Liver (tissue), 9 donors: ENCODE measurements around the gene SLC7A10. TPM values are rescaled to one million over a fixed set of nuclear protein-coding genes. Genes with fewer than 3 reads are reported as not detected.
A peak's percentile ranks its signal among the peaks of the same experiment; 100 is the strongest.

ENCODE experiments used
- DNase-seq: peaks from one replicate; pipeline ENCODE4 v3.0.0-alpha.2; 2017; ENCODE audit warnings: low spot score
- H3K27ac ChIP-seq, 2 donors: one replicate each; pipeline ENCODE4 v1.7.0; 2013; ENCODE audit warnings: inconsistent platforms in 2 of 2, low read length in 2 of 2, control low read depth in 1 of 2, low read depth in 1 of 2, mild to moderate bottlenecking in 1 of 2
- H3K27me3 ChIP-seq, 4 donors: one replicate each; pipeline versions ENCODE4 v1.6.1 to v1.7.0; 2013; ENCODE audit warnings: low read length in 3 of 4, inconsistent platforms in 1 of 4, mild to moderate bottlenecking in 1 of 4, moderate library complexity in 1 of 4; ENCODE audit not compliant: control insufficient read depth in 4 of 4, insufficient read depth in 4 of 4
- H3K36me3 ChIP-seq, 4 donors: one replicate each; pipeline versions ENCODE4 v1.6.1 to v1.7.0; 2013; ENCODE audit warnings: low read length in 3 of 4, mild to moderate bottlenecking in 3 of 4, low read depth in 1 of 4, moderate library complexity in 1 of 4; ENCODE audit not compliant: control insufficient read depth in 4 of 4, insufficient read depth in 3 of 4
- H3K4me1 ChIP-seq, 4 donors: one replicate each; pipeline versions ENCODE4 v1.6.1 to v1.7.0; 2013; ENCODE audit warnings: low read length in 3 of 4, mild to moderate bottlenecking in 3 of 4, moderate library complexity in 1 of 4; ENCODE audit not compliant: control insufficient read depth in 4 of 4, insufficient read depth in 4 of 4
- H3K4me3 ChIP-seq, 3 donors: one replicate each; pipeline versions ENCODE4 v1.6.1 to v1.7.0; 2013; ENCODE audit warnings: low read length in 3 of 3, control low read depth in 1 of 3, low read depth in 1 of 3, mild to moderate bottlenecking in 1 of 3
- H3K9ac ChIP-seq, 2 donors: one replicate each; pipeline ENCODE4 v1.7.0; 2013; ENCODE audit warnings: low read length in 2 of 2, mild to moderate bottlenecking in 2 of 2, moderate library complexity in 2 of 2, control low read depth in 1 of 2, low read depth in 1 of 2
- H3K9me3 ChIP-seq, 4 donors: one replicate each; pipeline versions ENCODE4 v1.6.1 to v1.7.0; 2013; ENCODE audit warnings: low read length in 3 of 4; ENCODE audit not compliant: control insufficient read depth in 4 of 4
- EGR1 ChIP-seq, 2 donors: IDR thresholded peaks; 2 replicates each; pipeline ENCODE4 v1.6.1; 2016 to 2018; ENCODE audit warnings: antibody characterized with exemption in 2 of 2, low read depth in 2 of 2
- FOXA2 ChIP-seq: IDR thresholded peaks from 2 replicates; pipeline ENCODE4 v1.6.1; 2016; ENCODE audit warnings: antibody characterized with exemption
- GABPA ChIP-seq, 2 donors: IDR thresholded peaks in 1 of 2; conservative IDR thresholded peaks in 1 of 2; 2 replicates each; pipeline ENCODE4 v1.6.1; 2016; ENCODE audit warnings: antibody characterized with exemption in 2 of 2, mild to moderate bottlenecking in 1 of 2, moderate library complexity in 1 of 2
- HNF4G ChIP-seq: IDR thresholded peaks from 2 replicates; pipeline ENCODE4 v1.6.1; 2016; ENCODE audit warnings: antibody characterized with exemption
- NR2F2 ChIP-seq: IDR thresholded peaks from 2 replicates; pipeline ENCODE4 v1.6.1; 2016; ENCODE audit warnings: antibody characterized with exemption
- RAD21 ChIP-seq, 2 donors: IDR thresholded peaks; 2 replicates each; pipeline ENCODE4 v1.6.1; 2016; ENCODE audit warnings: antibody characterized with exemption in 2 of 2, mild to moderate bottlenecking in 2 of 2
- RXRA ChIP-seq, 2 donors: IDR thresholded peaks; 2 replicates each; pipeline ENCODE4 v1.6.1; 2017 to 2018; ENCODE audit warnings: antibody characterized with exemption in 2 of 2, mild to moderate bottlenecking in 1 of 2
- SP1 ChIP-seq: IDR thresholded peaks from 2 replicates; pipeline ENCODE4 v1.6.1; 2018; ENCODE audit warnings: antibody characterized with exemption, mild to moderate bottlenecking
- TAF1 ChIP-seq: conservative IDR thresholded peaks from 2 replicates; pipeline ENCODE4 v1.6.1; 2016; ENCODE audit warnings: antibody characterized with exemption, mild to moderate bottlenecking
- YY1 ChIP-seq: IDR thresholded peaks from 2 replicates; pipeline ENCODE4 v1.6.1; 2016; ENCODE audit warnings: antibody characterized with exemption, mild to moderate bottlenecking
- WGBS: extraction: QIAGEN DNeasy Blood & Tissue Kit; methylation state at CpG from one replicate; pipeline ENCODE4 v1.1.7; 2013; 5-methylcytosine and 5-hydroxymethylcytosine counted together
- polyA plus RNA-seq, 2 donors: library from polyadenylated mRNA; stranded (reverse) in 1 of 2; unstranded in 1 of 2; fragments of 200-250 nt in 1 of 2; fragments of >200 nt in 1 of 2; fragmentation: Nextera tagmentation in 1 of 2; extraction: Ambion mirVana in 1 of 2; gene quantifications; one replicate each; pipeline versions ENCODE4 v1.2.1 to v1.2.3, GENCODE V29; 2013 to 2015
- total RNA-seq, 2 donors: library from RNA; depleted of rRNA; stranded (reverse); fragments of >200 nt; gene quantifications; one replicate each; pipeline ENCODE4 v1.2.3, GENCODE V29; 2014
- TF ChIP-seq, protein P1 (sequence below): IDR thresholded peaks from 2 replicates; pipeline ENCODE4 v1.6.1; 2016; ENCODE audit warnings: antibody characterized with exemption
- TF ChIP-seq, protein P2 (sequence below): IDR thresholded peaks from 2 replicates; pipeline ENCODE4 v1.6.1; 2016; ENCODE audit warnings: antibody characterized with exemption
- TF ChIP-seq, protein P3 (sequence below): IDR thresholded peaks from 2 replicates; pipeline ENCODE4 v1.6.1; 2016; ENCODE audit warnings: antibody characterized with exemption
- TF ChIP-seq, protein P4 (sequence below): fragments of 150-350 bp; IDR thresholded peaks from 2 replicates; pipeline ENCODE4 v1.5.1; 2017; ENCODE audit warnings: improper control_type of control experiment, low read depth, low read length; ENCODE audit not compliant: missing input control
- TF ChIP-seq, protein P5 (sequence below): IDR thresholded peaks from 2 replicates; pipeline ENCODE4 v1.6.1; 2016; ENCODE audit warnings: antibody characterized with exemption, mild to moderate bottlenecking
- donor health status: healthy.
- donor health status: healthy.
- donor health status: healthy.
- donor health status: healthy.
- donor health status: healthy.

Gene SLC7A10
- total and polyA plus RNA-seq, 4 donors, result not detected

DNA sequence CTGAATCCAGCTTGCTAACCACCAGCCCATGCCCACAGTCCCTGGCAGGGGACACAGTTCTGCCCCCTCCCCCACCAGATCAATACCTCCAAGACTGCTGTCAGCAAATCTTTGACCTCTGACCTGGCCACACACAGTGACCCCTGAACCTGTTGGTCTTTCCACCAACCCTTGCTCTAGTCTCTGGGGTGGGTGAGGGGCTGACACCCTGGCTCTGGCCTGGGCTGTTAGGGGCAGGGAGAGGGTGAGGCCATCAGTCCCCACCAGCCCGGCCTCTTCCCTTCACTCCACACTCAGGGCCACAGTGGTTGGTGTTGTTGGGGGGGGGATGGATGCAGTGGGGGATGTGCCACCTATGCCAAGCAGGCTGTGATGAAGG is 21.8 kb upstream of the SLC7A10 start (continued):
- TF ChIP-seq, protein P1, sequence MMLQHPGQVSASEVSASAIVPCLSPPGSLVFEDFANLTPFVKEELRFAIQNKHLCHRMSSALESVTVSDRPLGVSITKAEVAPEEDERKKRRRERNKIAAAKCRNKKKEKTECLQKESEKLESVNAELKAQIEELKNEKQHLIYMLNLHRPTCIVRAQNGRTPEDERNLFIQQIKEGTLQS, result no peak
- TF ChIP-seq SP1 (peak; percentile 96), RAD21 (IDR thresholded peaks at IDR 0.05) (peak; percentile 61), RXRA (IDR thresholded peaks at IDR 0.05) (peak; percentile 99 to 100), YY1 (peak; percentile 63), NR2F2 (peak; percentile 98)

DNA sequence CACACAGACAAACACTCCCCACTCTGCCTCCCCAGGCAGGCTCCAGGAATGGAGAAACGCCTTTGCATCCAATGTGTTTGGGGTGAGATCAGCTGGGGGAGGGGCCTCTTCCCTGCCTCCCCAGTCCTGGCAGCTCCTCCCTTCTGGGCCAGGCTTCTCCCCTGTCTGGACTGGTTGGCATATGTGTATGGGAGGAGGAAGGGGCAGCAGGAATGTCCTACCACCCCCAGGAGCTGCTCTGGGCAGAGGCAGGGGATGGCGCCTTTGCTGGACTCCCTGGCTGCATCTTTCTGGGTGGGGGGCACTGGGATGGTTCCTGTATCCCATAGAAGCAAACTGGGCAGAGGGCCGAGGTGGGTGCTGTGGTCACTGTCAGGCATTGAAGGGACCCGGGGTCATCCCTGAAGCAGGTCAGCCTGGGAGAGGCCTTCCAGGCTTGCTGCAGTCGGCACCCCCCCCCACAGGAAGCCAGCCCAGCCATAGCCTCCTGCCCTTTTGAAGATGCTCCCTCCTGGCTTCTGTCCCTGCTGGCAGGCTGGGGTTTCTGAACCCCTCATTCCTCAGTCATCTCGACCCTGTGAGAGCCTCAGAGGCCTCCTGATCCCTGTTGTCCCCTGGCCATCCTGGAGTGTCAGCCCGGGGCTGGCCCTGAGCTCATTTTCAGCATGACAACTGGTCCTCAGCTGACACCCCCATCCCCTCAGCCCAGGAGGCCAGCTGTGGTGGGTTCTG is 21.2 kb upstream of the SLC7A10 start:
- peaks cover 15 to 49% (median 40%) of the 10 kb centered on the region in 4 donors for H3K4me1 ChIP-seq
- no peak overlapping the region for H3K4me3 ChIP-seq
- 32% methylated on average over 7 of the region's 7 CpGs for WGBS
- H3K9me3 ChIP-seq, result peaks cover 0 to 4% (median under 1%) of the 10 kb centered on the region in 4 donors
- no peaks in the 10 kb centered on the region for H3K36me3 ChIP-seq
- no peak overlapping the region for H3K9ac ChIP-seq
- peak; percentile 17 for TF ChIP-seq FOXA2
- TF ChIP-seq EGR1 (IDR thresholded peaks at IDR 0.05; ENCODE audit: low read depth in 2 of 2), result no peak
- TF ChIP-seq RXRA (IDR thresholded peaks at IDR 0.05), result no peak
- no peak for TF ChIP-seq HNF4G
- no peak for TF ChIP-seq GABPA (IDR thresholded peaks at IDR 0.05 in 1 of 2, conservative IDR thresholded peaks at IDR 0.05 in 1 of 2)
- no peak for TF ChIP-seq SP1
- no peak for TF ChIP-seq YY1
- TF ChIP-seq, protein P2, sequence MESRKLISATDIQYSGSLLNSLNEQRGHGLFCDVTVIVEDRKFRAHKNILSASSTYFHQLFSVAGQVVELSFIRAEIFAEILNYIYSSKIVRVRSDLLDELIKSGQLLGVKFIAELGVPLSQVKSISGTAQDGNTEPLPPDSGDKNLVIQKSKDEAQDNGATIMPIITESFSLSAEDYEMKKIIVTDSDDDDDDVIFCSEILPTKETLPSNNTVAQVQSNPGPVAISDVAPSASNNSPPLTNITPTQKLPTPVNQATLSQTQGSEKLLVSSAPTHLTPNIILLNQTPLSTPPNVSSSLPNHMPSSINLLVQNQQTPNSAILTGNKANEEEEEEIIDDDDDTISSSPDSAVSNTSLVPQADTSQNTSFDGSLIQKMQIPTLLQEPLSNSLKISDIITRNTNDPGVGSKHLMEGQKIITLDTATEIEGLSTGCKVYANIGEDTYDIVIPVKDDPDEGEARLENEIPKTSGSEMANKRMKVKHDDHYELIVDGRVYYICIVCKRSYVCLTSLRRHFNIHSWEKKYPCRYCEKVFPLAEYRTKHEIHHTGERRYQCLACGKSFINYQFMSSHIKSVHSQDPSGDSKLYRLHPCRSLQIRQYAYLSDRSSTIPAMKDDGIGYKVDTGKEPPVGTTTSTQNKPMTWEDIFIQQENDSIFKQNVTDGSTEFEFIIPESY, result no peak
- TF ChIP-seq, protein P3, sequence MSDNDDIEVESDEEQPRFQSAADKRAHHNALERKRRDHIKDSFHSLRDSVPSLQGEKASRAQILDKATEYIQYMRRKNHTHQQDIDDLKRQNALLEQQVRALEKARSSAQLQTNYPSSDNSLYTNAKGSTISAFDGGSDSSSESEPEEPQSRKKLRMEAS, result no peak
- TF ChIP-seq, protein P4, sequence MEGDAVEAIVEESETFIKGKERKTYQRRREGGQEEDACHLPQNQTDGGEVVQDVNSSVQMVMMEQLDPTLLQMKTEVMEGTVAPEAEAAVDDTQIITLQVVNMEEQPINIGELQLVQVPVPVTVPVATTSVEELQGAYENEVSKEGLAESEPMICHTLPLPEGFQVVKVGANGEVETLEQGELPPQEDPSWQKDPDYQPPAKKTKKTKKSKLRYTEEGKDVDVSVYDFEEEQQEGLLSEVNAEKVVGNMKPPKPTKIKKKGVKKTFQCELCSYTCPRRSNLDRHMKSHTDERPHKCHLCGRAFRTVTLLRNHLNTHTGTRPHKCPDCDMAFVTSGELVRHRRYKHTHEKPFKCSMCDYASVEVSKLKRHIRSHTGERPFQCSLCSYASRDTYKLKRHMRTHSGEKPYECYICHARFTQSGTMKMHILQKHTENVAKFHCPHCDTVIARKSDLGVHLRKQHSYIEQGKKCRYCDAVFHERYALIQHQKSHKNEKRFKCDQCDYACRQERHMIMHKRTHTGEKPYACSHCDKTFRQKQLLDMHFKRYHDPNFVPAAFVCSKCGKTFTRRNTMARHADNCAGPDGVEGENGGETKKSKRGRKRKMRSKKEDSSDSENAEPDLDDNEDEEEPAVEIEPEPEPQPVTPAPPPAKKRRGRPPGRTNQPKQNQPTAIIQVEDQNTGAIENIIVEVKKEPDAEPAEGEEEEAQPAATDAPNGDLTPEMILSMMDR, result peak; percentile 6
- TF ChIP-seq, protein P5, sequence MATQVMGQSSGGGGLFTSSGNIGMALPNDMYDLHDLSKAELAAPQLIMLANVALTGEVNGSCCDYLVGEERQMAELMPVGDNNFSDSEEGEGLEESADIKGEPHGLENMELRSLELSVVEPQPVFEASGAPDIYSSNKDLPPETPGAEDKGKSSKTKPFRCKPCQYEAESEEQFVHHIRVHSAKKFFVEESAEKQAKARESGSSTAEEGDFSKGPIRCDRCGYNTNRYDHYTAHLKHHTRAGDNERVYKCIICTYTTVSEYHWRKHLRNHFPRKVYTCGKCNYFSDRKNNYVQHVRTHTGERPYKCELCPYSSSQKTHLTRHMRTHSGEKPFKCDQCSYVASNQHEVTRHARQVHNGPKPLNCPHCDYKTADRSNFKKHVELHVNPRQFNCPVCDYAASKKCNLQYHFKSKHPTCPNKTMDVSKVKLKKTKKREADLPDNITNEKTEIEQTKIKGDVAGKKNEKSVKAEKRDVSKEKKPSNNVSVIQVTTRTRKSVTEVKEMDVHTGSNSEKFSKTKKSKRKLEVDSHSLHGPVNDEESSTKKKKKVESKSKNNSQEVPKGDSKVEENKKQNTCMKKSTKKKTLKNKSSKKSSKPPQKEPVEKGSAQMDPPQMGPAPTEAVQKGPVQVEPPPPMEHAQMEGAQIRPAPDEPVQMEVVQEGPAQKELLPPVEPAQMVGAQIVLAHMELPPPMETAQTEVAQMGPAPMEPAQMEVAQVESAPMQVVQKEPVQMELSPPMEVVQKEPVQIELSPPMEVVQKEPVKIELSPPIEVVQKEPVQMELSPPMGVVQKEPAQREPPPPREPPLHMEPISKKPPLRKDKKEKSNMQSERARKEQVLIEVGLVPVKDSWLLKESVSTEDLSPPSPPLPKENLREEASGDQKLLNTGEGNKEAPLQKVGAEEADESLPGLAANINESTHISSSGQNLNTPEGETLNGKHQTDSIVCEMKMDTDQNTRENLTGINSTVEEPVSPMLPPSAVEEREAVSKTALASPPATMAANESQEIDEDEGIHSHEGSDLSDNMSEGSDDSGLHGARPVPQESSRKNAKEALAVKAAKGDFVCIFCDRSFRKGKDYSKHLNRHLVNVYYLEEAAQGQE, result peak; percentile 45
- peak; percentile 28 for TF ChIP-seq TAF1
- peak; percentile 22 to 49 for TF ChIP-seq RAD21 (IDR thresholded peaks at IDR 0.05)
- DNase-seq, result no peak
- H3K27ac ChIP-seq, result peak overlapping the region; percentile 67 to 68
- H3K27me3 ChIP-seq, result no peaks in the 10 kb centered on the region
